Spleen (tissue), 11 donors: ENCODE results near the gene CALCB. TPM values are rescaled to one million over a fixed set of nuclear protein-coding genes. Genes with fewer than 3 reads are reported as not detected.
"Not testable (repeated sequence)": the region's sequence is repeated elsewhere in the genome, so short reads cannot be mapped to it uniquely, and the experiment has no call there.

ENCODE experiments used
- DNase-seq: peaks from one replicate; pipeline ENCODE4 v3.0.0-alpha.2; 2020
- H3K27ac ChIP-seq, 8 donors: fragments of 200-600 bp; sonication (generic) in 7 of 8; 1 replicate in 4 of 8; 2 replicates in 4 of 8; pipeline versions ENCODE4 v1.5.0 to v1.8.0; 2016 to 2021; ENCODE audit warnings: inconsistent platforms in 4 of 8, mild to moderate bottlenecking in 4 of 8, moderate library complexity in 1 of 8
- H3K27me3 ChIP-seq, 7 donors: fragments of 200-600 bp; sonication (generic) in 6 of 7; replicated peaks in 1 of 7; 1 replicate in 4 of 7; 2 replicates in 3 of 7; pipeline versions ENCODE4 v1.5.0 to v1.8.0; 2016 to 2021; ENCODE audit warnings: inconsistent platforms in 3 of 7, mild to moderate bottlenecking in 1 of 7
- H3K36me3 ChIP-seq, 6 donors: fragments of 200-600 bp; sonication (generic) in 5 of 6; 1 replicate in 4 of 6; 2 replicates in 2 of 6; pipeline versions ENCODE4 v1.5.0 to v1.8.0; 2016 to 2021; ENCODE audit warnings: inconsistent platforms in 2 of 6
- H3K4me1 ChIP-seq, 6 donors: fragments of 200-600 bp; sonication (generic) in 5 of 6; 1 replicate in 3 of 6; 2 replicates in 3 of 6; pipeline versions ENCODE4 v1.5.0 to v1.8.0; 2016 to 2021; ENCODE audit warnings: inconsistent platforms in 3 of 6
- H3K4me3 ChIP-seq, 8 donors: fragments of 200-600 bp; sonication (generic) in 7 of 8; 1 replicate in 4 of 8; 2 replicates in 4 of 8; pipeline versions ENCODE4 v1.5.0 to v1.8.0; 2016 to 2021; ENCODE audit warnings: inconsistent platforms in 4 of 8, mild to moderate bottlenecking in 4 of 8, moderate library complexity in 2 of 8
- H3K9me3 ChIP-seq, 8 donors: fragments of 200-600 bp; sonication (generic) in 7 of 8; 1 replicate in 4 of 8; 2 replicates in 4 of 8; pipeline versions ENCODE4 v1.5.0 to v1.8.0; 2016 to 2021; ENCODE audit warnings: inconsistent platforms in 4 of 8
- CTCF ChIP-seq, 11 experiments: fragments of 200-600 bp in 7 of 11; fragments of 450-650 bp in 4 of 11; sonication (generic) in 4 of 11; IDR thresholded peaks in 8 of 11; conservative IDR thresholded peaks in 3 of 11; 1 replicate in 7 of 11; 2 replicates in 4 of 11; pipeline versions ENCODE4 v1.4.0 to v1.8.0; 2016 to 2021; ENCODE audit warnings: antibody characterized with exemption in 11 of 11, inconsistent platforms in 4 of 11, mild to moderate bottlenecking in 1 of 11
- POLR2A ChIP-seq, 3 donors: fragments of 450-650 bp; IDR thresholded peaks; one replicate each; pipeline ENCODE4 v1.5.1; 2017; ENCODE audit warnings: antibody characterized with exemption in 3 of 3, mild to moderate bottlenecking in 1 of 3
- POLR2AphosphoS5 ChIP-seq, 3 donors: sonication (generic); formaldehyde crosslinking; IDR thresholded peaks; one replicate each; pipeline ENCODE4 v1.5.1; 2017; ENCODE audit warnings: antibody characterized with exemption in 3 of 3
- WGBS, 5 donors: extraction: QIAGEN DNeasy Blood & Tissue Kit in 3 of 5; methylation state at CpG; one replicate each; pipeline versions ENCODE4 v1.1.5 to v1.1.7; 2013 to 2018; 5-methylcytosine and 5-hydroxymethylcytosine counted together
- intact Hi-C: fragments of 100-400 bp; cut with DNase I; formaldehyde crosslinking; loops from one replicate; pipeline ENCODE4 v1.15.0; 2023; ENCODE audit warnings: low total_unique reads
- polyA plus RNA-seq, 3 donors: library from polyadenylated mRNA; stranded (reverse); fragments of 200-250 nt; gene quantifications; one replicate each; pipeline ENCODE4 v1.2.1, GENCODE V29; 2013
- total RNA-seq, 7 donors: library from RNA; depleted of rRNA in 3 of 7; stranded (reverse); fragments of >200 nt in 3 of 7; fragmentation: NEBNext Ultra II Directional in 4 of 7; extraction: Animal tissue kit (Norgen Biotek cat#: 25700) in 4 of 7; gene quantifications; one replicate each; pipeline versions ENCODE4 v1.1.0 to v1.2.1, GENCODE V29; 2016 to 2021
- donor health status: healthy with polysubstance abuse.
- donor health status: DM: no; HTN: no; CAD: no; lungs with moderate emphysema.
- donor health status: DM: no; HTN: no; CAD: no.
- donor health status: Bipolar disorder and iron deficiency.
- donor health status: healthy.
- donor health status: DM: no; HTN: no; CAD: no.
- donor health status: DM: yes; HTN: yes; CAD: no.

The CALCB gene
- total and polyA plus RNA-seq, 10 donors: 0.03 to 1.2 (median 0.41) TPM; not detected in 2

- Histone ChIP-seq H3K36me3 (no peaks in the 10 kb centered on the region), H3K4me3 (no peak overlapping the region), H3K9me3 (no peaks in the 10 kb centered on the region), H3K27ac (no peak overlapping the region), H3K4me1 (no peaks in the 10 kb centered on the region), H3K27me3 (peaks cover 0 to 25% (median 0%) of the 10 kb centered on the region in 7 donors)
- TF ChIP-seq POLR2AphosphoS5 (IDR thresholded peaks at IDR 0.05): no peak
- no peak for TF ChIP-seq POLR2A (IDR thresholded peaks at IDR 0.05)
- TF ChIP-seq CTCF (IDR thresholded peaks at IDR 0.05 in 8 of 11, conservative IDR thresholded peaks at IDR 0.05 in 3 of 11): no peak
- DNase-seq: no peak
- intact Hi-C loops: no loop called here
- 63 to 77% (median 69%) methylated on average over 3 of the region's 3 CpGs for whole genome bisulfite sequencing, 5 donors
These were observed 17.6 kb upstream of the CALCB start for GRCh38 chr11:15055620-15056356.

GRCh38 chr11:15057329-15057728 lies 16.1 kb upstream of the CALCB start:
- TF ChIP-seq CTCF (IDR thresholded peaks at IDR 0.05 in 8 of 11, conservative IDR thresholded peaks at IDR 0.05 in 3 of 11) (no peak), POLR2AphosphoS5 (IDR thresholded peaks at IDR 0.05) (no peak), POLR2A (IDR thresholded peaks at IDR 0.05) (no peak)
- H3K27me3 ChIP-seq: peaks cover 0 to 26% (median 0%) of the 10 kb centered on the region in 7 donors
- no peaks in the 10 kb centered on the region for H3K4me1 ChIP-seq
- intact Hi-C loops: no loop called here
- H3K27ac ChIP-seq: no peak overlapping the region
- H3K36me3 ChIP-seq: no peaks in the 10 kb centered on the region
- 71 to 96% (median 88%) methylated on average over 1 of the region's 1 CpG for WGBS, 5 donors
- no peaks in the 10 kb centered on the region for H3K9me3 ChIP-seq
- no peak for DNase-seq
- H3K4me3 ChIP-seq: no peak overlapping the region

- H3K27me3 ChIP-seq: peaks cover 0 to 26% (median 0%) of the 10 kb centered on the region in 7 donors
- DNase-seq: no peak
- WGBS, 5 donors: 84 to 93% (median 88%) methylated on average over 2 of the region's 2 CpGs
- intact Hi-C loops: no loop called here
- no peak overlapping the region for H3K4me3 ChIP-seq
- no peak for TF ChIP-seq POLR2AphosphoS5 (IDR thresholded peaks at IDR 0.05)
- no peak for TF ChIP-seq POLR2A (IDR thresholded peaks at IDR 0.05)
- no peak for TF ChIP-seq CTCF (IDR thresholded peaks at IDR 0.05 in 8 of 11, conservative IDR thresholded peaks at IDR 0.05 in 3 of 11)
- H3K9me3 ChIP-seq: peaks cover 0 to 9% (median 0%) of the 10 kb centered on the region in 8 donors
- H3K36me3 ChIP-seq: no peaks in the 10 kb centered on the region
- H3K27ac ChIP-seq: no peak overlapping the region
- H3K4me1 ChIP-seq: no peaks in the 10 kb centered on the region
These were observed 14.1 kb upstream of the CALCB start for GRCh38 chr11:15059132-15059915.

- Histone ChIP-seq H3K4me3 (no peak overlapping the region), H3K4me1 (no peaks in the 10 kb centered on the region)
These were observed 10.8 kb upstream of the CALCB start for GRCh38 chr11:15062599-15062998.

GRCh38 chr11:15069751-15070150 lies 3.6 kb upstream of the CALCB start:
- H3K4me1 ChIP-seq: peaks cover 9 to 20% (median 17%) of the 10 kb centered on the region in 6 donors
- H3K27ac ChIP-seq, H3K4me3 ChIP-seq, intact Hi-C loops, DNase-seq, H3K36me3 ChIP-seq: not testable (repeated sequence)
- H3K27me3 ChIP-seq: peaks cover 2 to 41% (median 26%) of the 10 kb centered on the region in 7 donors
- WGBS, 5 donors: 85 to 91% (median 86%) methylated on average over 7 of the region's 7 CpGs
- peaks cover 0 to 29% (median 13%) of the 10 kb centered on the region in 8 donors for H3K9me3 ChIP-seq

More at GRCh38 chr11:15062599-15062998, 10.8 kb upstream of the CALCB start:
- intact Hi-C loops: no loop called here
- Histone ChIP-seq H3K27me3 (peaks cover 0 to 21% (median 0%) of the 10 kb centered on the region in 7 donors), H3K9me3 (peaks cover 0 to 9% (median 0%) of the 10 kb centered on the region in 8 donors), H3K36me3 (no peaks in the 10 kb centered on the region), H3K27ac (no peak overlapping the region)
- DNase-seq: no peak
- WGBS, 5 donors: 84 to 94% (median 86%) methylated on average over 9 of the region's 9 CpGs
- TF ChIP-seq POLR2AphosphoS5 (IDR thresholded peaks at IDR 0.05) (no peak), POLR2A (IDR thresholded peaks at IDR 0.05) (no peak), CTCF (IDR thresholded peaks at IDR 0.05 in 8 of 11, conservative IDR thresholded peaks at IDR 0.05 in 3 of 11) (no peak)
